Aorta (tissue), 5 donors: ENCODE data around the gene TRAP1. TPM values are rescaled to one million over a fixed set of nuclear protein-coding genes. Genes with fewer than 3 reads are reported as not detected.

Experiments used
- ATAC-seq: fragments of 200-7000 bp; cut with Tn5 transposase; one replicate; pipeline ENCODE4 v1.9.1; 2022; ENCODE audit warnings: moderate library complexity; ENCODE audit not compliant: low FRiP score
- DNase-seq, 2 donors: peaks; one replicate each; pipeline ENCODE4 v3.0.0-alpha.2; 2020
- H3K27ac ChIP-seq, 2 donors: one replicate each; pipeline ENCODE4 v1.5.1; 2013; ENCODE audit warnings: low read length in 2 of 2, mild to moderate bottlenecking in 2 of 2, moderate library complexity in 2 of 2, control low read depth in 1 of 2, inconsistent platforms in 1 of 2, low read depth in 1 of 2
- H3K27me3 ChIP-seq, 2 donors: one replicate each; pipeline ENCODE4 v1.6.1; 2013; ENCODE audit warnings: control low read depth in 1 of 2, low read length in 1 of 2, mild to moderate bottlenecking in 1 of 2, moderate library complexity in 1 of 2; ENCODE audit not compliant: insufficient read depth in 2 of 2, control insufficient read depth in 1 of 2
- H3K36me3 ChIP-seq, 2 donors: one replicate each; pipeline ENCODE4 v1.6.1; 2013; ENCODE audit warnings: control low read depth in 1 of 2, low read length in 1 of 2, mild to moderate bottlenecking in 1 of 2; ENCODE audit not compliant: insufficient read depth in 2 of 2, control insufficient read depth in 1 of 2
- H3K4me1 ChIP-seq, 2 donors: one replicate each; pipeline ENCODE4 v1.6.1; 2013; ENCODE audit warnings: low read length in 2 of 2, control low read depth in 1 of 2, mild to moderate bottlenecking in 1 of 2, moderate library complexity in 1 of 2; ENCODE audit not compliant: insufficient read depth in 2 of 2, control insufficient read depth in 1 of 2
- H3K4me3 ChIP-seq, 2 donors: one replicate each; pipeline ENCODE4 v1.5.1; 2013; ENCODE audit warnings: low read length in 2 of 2, control low read depth in 1 of 2, mild to moderate bottlenecking in 1 of 2
- H3K9me3 ChIP-seq: one replicate; pipeline ENCODE4 v1.6.1; 2013; ENCODE audit warnings: mild to moderate bottlenecking, low read length; ENCODE audit not compliant: control insufficient read depth
- WGBS, 2 donors: extraction: QIAGEN DNeasy Blood & Tissue Kit; methylation state at CpG; one replicate each; pipeline ENCODE4 v1.1.7; 2013; 5-methylcytosine and 5-hydroxymethylcytosine counted together
- intact Hi-C, 2 donors: fragments of 100-400 bp; cut with DNase I; formaldehyde crosslinking; loops; one replicate each; pipeline versions ENCODE4 v1.14.2 to v1.15.0; 2022
- polyA plus RNA-seq, 2 donors: library from polyadenylated mRNA; stranded (reverse); fragments of 200-250 nt; gene quantifications; one replicate each; pipeline ENCODE4 v1.2.3, GENCODE V29; 2013
- total RNA-seq, 2 donors: library from RNA; stranded (reverse); fragmentation: NEBNext Ultra II Directional; extraction: Animal tissue kit (Norgen Biotek cat#: 25700); gene quantifications; one replicate each; pipeline ENCODE4 v1.2.1, GENCODE V29; 2021
- donor health status: healthy with polysubstance abuse.
- donor health status: Bipolar disorder and iron deficiency.
- donor health status: DM: no; HTN: no; CAD: no.
- donor health status: DM: no; HTN: no; CAD: no.
- donor health status: DM: yes; HTN: yes; CAD: no.

The TRAP1 gene
- total and polyA plus RNA-seq, 4 donors, result 19.2 to 183 (median 58.6) TPM

DNA sequence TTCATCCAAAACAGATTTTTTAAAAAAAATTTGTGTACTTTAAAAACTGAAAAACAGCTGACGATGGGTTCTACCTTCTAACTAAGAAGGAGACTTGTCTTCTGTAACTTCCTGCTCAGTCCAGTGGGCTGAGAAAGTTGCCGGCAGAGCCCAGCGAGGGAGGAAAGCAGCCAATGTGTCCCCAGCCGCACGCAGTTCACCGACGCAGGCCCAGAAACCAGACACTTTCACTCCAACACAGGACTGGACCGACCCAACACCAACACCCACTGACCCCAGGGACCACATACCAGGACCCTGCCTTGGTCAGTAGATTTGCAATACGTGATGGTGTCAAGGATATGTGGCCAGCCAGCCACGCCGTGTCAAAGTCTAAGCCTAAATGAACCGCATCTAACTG, 25.6 kb downstream of the TRAP1 start:
- intact Hi-C loops, result loop anchor here in 1 of 2 donors (5.0 kb wide), 1 partner anchor 181 kb away; no protein-coding TSS in a partner anchor
- Histone ChIP-seq H3K9me3 (no peaks in the 10 kb centered on the region), H3K27me3 (no peaks in the 10 kb centered on the region), H3K36me3 (no peaks in the 10 kb centered on the region), H3K27ac (no peak overlapping the region), H3K4me3 (no peak overlapping the region), H3K4me1 (no peaks in the 10 kb centered on the region)
- WGBS, 2 donors, result 92 to 95% methylated on average over 12 of the region's 12 CpGs
- no peak for ATAC-seq
- DNase-seq, result peak in 1 of 2 donors; percentile 76

GRCh38 chr16:3690980-3691720, 26.2 kb downstream of the TRAP1 start:
- Histone ChIP-seq H3K4me1 (no peaks in the 10 kb centered on the region), H3K4me3 (no peak overlapping the region), H3K9me3 (no peaks in the 10 kb centered on the region), H3K36me3 (no peaks in the 10 kb centered on the region), H3K27ac (peak overlapping the region in 1 of 2 donors; percentile 10), H3K27me3 (no peaks in the 10 kb centered on the region)
- intact Hi-C loops, result loop anchor here (1.0 to 5.0 kb wide), 2 partner anchors 181 to 189 kb away; partner anchors contain the start of gene CREBBP (in 1 of the 2)
- ATAC-seq, result no peak
- 83 to 86% methylated on average over 19 of the region's 19 CpGs for WGBS, 2 donors
- peak in 1 of 2 donors; percentile 70 for DNase-seq

DNA sequence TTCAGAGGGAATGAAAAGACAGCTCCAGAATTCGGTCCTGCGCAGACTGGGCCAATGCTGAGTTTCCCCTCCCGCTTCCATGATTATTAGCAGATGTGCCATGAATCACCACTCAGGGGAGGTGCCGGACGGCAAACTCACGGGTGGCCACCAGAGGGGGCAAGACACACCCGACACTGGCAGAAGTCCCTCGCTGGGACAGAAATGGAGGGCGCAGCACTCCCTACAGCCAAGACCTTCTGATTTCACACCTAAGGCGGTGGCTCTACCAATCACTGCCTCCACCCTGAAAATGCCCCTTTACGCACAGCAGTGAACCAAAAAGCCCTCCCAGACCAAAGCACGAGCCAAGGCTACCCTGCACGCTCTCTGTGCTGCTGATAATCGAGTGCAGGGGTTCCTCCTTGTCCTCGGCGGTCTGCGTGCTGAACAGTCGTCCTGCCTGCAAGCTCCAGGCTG, 26.8 kb downstream of the TRAP1 start:
- WGBS, 2 donors, result 5 to 6% methylated on average over 18 of the region's 18 CpGs
- peaks cover 0 to 2% of the 10 kb centered on the region in 2 donors for H3K36me3 ChIP-seq
- DNase-seq (peak; percentile 93 to 97), ATAC-seq (peak; percentile 96)
- no peaks in the 10 kb centered on the region for H3K9me3 ChIP-seq
- intact Hi-C loops, result loop anchor here (1.0 to 5.0 kb wide), 2 partner anchors 182 to 190 kb away; partner anchors contain the start of gene CREBBP (in 1 of the 2)
- H3K27me3 ChIP-seq, result no peaks in the 10 kb centered on the region
- H3K4me3 ChIP-seq, result no peak overlapping the region
- H3K4me1 ChIP-seq, result no peaks in the 10 kb centered on the region
- peak overlapping the region in 1 of 2 donors; percentile 10 for H3K27ac ChIP-seq

GRCh38 chr16:3689731-3690130, 27.6 kb downstream of the TRAP1 start:
- peak overlapping the region in 1 of 2 donors; percentile 19 for H3K27ac ChIP-seq
- DNase-seq (no peak), ATAC-seq (no peak)
- intact Hi-C loops, result loop anchor here (1.0 to 5.0 kb wide), 2 partner anchors 183 to 191 kb away; partner anchors contain the start of gene CREBBP (in 1 of the 2)
- H3K4me1 ChIP-seq, result no peaks in the 10 kb centered on the region
- no peaks in the 10 kb centered on the region for H3K27me3 ChIP-seq
- 88 to 90% methylated on average over 7 of the region's 7 CpGs for WGBS, 2 donors
- peaks cover 0 to 2% of the 10 kb centered on the region in 2 donors for H3K36me3 ChIP-seq
- H3K9me3 ChIP-seq, result no peaks in the 10 kb centered on the region
- H3K4me3 ChIP-seq, result no peak overlapping the region

DNA sequence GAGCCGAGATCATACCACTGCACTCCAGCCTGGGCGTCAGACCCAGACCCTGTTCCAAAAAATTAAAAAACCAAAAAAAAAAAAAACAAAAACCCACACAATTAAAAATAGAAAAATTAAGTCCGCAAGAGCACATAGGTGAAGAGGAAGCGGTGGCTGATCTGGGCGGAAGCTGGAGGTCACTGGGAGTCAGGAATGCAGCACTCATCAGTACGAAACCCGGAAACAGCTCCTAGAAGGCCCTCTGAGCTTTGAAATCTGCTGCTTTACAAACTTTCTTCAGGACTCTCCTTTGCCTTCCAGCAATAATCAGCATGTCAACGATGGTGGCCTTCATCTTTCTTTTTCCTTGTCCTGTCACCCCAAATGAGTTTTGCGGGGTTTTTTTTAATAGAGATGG, 29.5 kb downstream of the TRAP1 start:
- peaks cover 0 to 2% of the 10 kb centered on the region in 2 donors for H3K36me3 ChIP-seq
- H3K9me3 ChIP-seq, result no peaks in the 10 kb centered on the region
- H3K27ac ChIP-seq, result no peak overlapping the region
- no peak overlapping the region for H3K4me3 ChIP-seq
- no peaks in the 10 kb centered on the region for H3K27me3 ChIP-seq
- intact Hi-C loops, result no loop called here
- no peaks in the 10 kb centered on the region for H3K4me1 ChIP-seq
- WGBS, 2 donors, result 94 to 95% methylated on average over 9 of the region's 9 CpGs
- peak in 1 of 2 donors; percentile 36 for DNase-seq
- no peak for ATAC-seq

- peaks cover 0 to 2% of the 10 kb centered on the region in 2 donors for H3K36me3 ChIP-seq
These were observed 30.3 kb downstream of the TRAP1 start for GRCh38 chr16:3687021-3687420.

DNA sequence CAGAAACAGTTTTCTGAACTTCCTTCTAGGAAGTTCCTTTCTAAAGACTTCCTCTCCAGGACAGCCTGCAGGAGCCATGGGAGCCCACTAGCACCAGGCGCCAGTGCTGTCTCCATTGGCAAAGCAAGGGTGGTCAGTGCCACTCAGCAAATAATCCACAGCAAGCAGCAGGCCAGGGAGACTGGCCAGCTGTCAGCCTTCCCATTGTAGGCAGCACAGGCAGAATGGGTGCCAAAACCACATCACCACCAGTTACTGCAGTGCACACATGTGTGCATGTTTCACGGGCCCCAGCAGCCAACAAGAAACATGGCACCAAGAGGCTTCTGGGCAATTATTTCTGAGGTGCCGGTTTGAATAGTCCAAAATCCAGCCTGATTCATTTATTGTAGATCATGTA, 36.1 kb downstream of the TRAP1 start:
- no peak overlapping the region for H3K27ac ChIP-seq
- no peaks in the 10 kb centered on the region for H3K4me1 ChIP-seq
- intact Hi-C loops, result no loop called here
- no peaks in the 10 kb centered on the region for H3K9me3 ChIP-seq
- peaks cover 0 to 2% of the 10 kb centered on the region in 2 donors for H3K36me3 ChIP-seq
- ATAC-seq (no peak), DNase-seq (peak in 1 of 2 donors; percentile 30)
- 14 to 21% methylated on average over 3 of the region's 3 CpGs for WGBS, 2 donors
- no peaks in the 10 kb centered on the region for H3K27me3 ChIP-seq
- no peak overlapping the region for H3K4me3 ChIP-seq

More at GRCh38 chr16:3687021-3687420, 30.3 kb downstream of the TRAP1 start:
- DNase-seq (no peak), ATAC-seq (no peak)
- H3K9me3 ChIP-seq, result no peaks in the 10 kb centered on the region
- H3K4me1 ChIP-seq, result no peaks in the 10 kb centered on the region
- no peak overlapping the region for H3K27ac ChIP-seq
- intact Hi-C loops, result no loop called here
- H3K27me3 ChIP-seq, result no peaks in the 10 kb centered on the region
- H3K4me3 ChIP-seq, result no peak overlapping the region
- 85 to 87% methylated on average over 7 of the region's 7 CpGs for WGBS, 2 donors

GRCh38 chr16:3677994-3678393, 39.3 kb downstream of the TRAP1 start:
- ATAC-seq (no peak), DNase-seq (peak in 1 of 2 donors; percentile 24)
- intact Hi-C loops, result no loop called here
- H3K4me1 ChIP-seq, result no peaks in the 10 kb centered on the region
- H3K9me3 ChIP-seq, result no peaks in the 10 kb centered on the region
- no peak overlapping the region for H3K4me3 ChIP-seq
- 93 to 95% methylated on average over 11 of the region's 11 CpGs for WGBS, 2 donors
- H3K27ac ChIP-seq, result no peak overlapping the region
- no peaks in the 10 kb centered on the region for H3K36me3 ChIP-seq
- no peaks in the 10 kb centered on the region for H3K27me3 ChIP-seq
